Activated T-cell treated with anti-CD3 and anti-CD28 coated beads for 1 hour (primary cell): ENCODE data around the gene EEPD1.

Experiments used
- DNase-seq: peaks from one replicate; pipeline ENCODE4 v3.0.0-alpha.2; 2020; ENCODE audit warnings: low read depth

The EEPD1 gene

DNA sequence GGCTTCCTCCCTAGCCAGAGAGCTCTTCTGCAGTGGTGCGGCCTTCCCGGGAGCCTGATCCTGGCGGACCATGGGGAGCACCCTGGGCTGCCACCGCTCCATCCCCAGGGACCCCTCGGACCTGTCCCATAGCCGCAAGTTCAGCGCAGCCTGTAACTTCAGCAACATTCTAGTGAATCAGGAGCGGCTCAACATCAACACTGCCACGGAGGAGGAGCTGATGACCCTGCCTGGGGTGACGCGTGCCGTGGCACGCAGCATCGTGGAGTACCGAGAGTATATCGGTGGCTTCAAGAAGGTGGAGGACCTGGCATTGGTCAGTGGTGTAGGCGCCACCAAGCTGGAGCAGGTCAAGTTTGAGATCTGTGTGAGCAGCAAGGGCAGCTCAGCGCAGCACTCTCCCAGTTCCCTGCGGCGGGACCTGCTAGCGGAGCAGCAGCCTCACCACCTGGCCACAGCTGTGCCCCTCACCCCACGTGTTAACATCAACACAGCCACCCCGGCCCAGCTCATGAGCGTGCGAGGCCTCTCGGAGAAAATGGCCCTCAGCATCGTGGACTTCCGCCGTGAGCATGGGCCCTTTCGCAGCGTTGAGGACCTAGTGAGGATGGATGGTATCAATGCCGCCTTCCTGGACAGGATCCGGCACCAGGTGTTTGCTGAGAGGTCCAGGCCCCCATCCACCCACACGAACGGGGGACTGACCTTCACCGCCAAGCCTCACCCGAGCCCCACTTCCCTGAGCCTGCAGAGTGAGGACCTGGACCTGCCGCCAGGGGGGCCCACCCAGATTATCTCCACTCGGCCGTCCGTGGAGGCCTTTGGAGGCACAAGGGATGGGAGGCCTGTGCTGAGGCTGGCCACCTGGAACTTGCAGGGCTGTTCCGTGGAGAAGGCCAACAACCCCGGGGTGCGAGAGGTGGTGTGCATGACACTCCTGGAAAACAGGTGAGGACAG lies 1.5 kb downstream of the EEPD1 start:
- DNase-seq, result no peak

DNA sequence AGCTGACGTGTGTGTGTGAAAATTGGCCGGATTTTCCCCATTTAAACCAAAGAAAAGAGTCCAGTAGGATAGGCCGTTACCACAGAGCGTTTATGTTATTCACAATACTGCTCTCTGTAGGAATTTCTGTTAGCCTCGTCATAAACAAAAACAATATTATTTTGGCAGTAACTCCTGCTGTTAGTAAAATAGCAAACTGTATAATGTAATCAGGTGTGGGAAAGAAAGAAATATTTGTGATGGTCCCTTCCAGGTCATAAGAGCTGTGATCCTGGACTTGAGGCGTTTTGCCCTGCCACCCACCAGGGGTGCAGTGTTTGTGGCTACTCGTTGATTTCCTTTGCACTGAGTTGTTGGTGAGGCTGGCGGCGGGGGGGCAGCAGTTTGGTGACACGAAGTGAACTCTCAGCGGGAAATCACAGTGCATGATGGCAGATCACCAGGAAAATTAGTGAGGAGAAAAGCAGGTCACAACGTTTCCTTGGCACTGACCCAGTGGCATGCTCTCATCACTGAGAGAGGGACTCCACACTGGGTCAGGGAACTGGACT lies 2.8 kb downstream of the EEPD1 start:
- DNase-seq, result no peak

DNA sequence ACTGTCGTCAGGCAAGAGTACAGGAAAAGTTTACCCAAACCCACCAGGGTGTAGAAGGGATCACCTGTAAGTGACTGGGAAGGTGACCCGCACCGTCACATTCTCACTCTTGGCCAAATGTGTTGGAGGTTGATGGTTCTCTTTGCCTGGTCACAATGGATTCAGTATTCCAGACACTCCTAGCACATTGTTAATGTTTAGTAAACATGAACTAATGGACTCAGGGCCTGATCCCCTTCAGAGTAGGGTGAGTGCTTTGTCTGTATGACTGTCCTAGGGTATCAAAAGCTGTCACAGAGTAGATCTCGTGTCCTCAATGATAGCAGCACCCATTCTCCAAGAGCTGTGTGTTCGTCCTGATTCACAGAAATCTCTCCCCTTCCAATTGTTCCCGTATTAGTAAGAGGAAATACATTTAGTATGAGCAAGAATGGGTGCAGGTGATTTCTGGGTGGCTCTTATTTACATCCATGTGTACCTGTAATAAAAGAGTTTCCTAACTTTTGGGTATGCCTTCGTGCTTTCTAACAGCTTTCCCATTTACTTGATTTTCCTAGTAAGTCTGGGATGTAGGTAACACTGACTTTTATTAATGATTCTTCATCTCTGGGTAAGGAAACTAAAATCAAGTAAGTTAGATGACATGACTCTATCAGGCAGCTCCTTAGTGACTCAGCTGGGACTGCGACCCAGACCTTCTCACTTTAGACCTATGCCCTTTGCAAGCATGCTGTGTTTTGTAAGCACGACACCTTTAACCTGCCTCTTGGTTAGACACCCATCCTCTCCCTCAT lies 4.7 kb downstream of the EEPD1 start:
- no peak for DNase-seq

DNA sequence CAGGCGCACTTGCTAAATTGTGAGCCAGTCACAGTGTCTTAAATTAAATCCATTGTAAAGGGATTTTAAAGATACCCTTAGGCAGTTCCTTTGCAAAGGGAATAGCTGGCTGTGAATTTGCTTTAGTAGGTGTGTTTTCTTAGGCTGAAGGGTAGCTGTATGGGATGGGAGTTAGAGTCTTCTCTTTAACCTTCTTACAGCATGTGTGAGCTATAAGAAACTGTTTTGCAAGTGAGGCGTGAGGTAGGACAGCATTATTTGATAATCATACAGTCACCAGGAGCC lies 5.2 kb downstream of the EEPD1 start:
- DNase-seq, result no peak

DNA sequence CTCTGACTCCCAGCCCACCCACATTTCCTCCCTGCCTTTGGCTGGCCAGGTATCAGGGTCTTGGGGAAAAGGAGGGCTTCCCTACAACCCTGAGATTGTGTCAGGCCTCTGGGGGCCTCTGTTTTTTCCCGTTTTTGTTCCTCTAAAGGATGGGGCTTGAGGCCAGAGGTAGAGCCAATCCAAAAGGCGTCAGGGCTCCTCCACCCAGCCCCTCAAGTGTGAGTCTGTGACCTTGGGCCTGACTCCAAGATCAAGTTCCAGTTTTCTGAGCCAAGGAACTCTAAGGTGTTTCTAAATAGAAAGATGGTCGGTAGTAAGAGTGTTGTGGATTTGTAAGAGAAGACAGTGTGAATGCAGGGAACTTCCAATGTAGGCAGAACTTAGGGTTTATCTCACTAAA lies 6.6 kb downstream of the EEPD1 start:
- no peak for DNase-seq

DNA sequence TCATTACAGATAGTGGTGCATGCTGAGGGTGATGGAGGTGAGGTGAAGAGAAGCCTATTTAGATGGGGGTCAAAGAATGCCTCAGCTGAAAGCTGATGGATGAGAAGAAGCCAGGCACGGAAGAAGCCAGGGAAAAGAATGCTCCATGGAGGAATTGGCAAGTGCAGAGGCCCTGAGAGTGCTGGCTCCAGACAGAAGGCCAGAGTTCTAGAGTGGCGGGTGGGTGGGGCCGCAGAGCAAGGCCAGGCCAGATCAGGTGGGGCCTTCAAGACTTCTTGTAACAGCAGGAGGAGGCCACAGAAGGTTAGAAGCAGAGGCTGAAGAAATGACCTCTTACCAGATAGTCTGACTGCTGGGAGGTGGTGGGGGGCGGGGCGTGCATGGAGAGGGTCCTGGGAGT lies 7.3 kb downstream of the EEPD1 start:
- no peak for DNase-seq

DNA sequence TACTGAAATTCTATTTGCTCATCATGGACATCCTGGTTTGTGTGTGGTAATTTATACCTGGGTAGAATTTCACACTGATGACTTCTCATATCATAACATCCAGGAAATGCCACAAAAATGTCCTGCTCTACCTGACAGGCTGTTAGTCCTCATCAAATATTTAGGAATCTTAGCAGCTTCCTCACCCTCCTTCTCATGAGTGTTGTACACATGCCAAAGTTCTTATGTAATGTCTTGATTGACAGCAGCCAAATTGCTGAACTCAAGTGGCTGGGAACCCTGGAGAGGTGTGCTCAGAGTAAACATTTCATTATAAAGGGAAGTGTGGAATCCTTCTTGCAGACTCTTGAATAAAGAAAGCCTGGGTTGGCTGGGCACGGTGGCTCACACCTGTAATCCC lies 8.9 kb downstream of the EEPD1 start:
- DNase-seq, result no peak

DNA sequence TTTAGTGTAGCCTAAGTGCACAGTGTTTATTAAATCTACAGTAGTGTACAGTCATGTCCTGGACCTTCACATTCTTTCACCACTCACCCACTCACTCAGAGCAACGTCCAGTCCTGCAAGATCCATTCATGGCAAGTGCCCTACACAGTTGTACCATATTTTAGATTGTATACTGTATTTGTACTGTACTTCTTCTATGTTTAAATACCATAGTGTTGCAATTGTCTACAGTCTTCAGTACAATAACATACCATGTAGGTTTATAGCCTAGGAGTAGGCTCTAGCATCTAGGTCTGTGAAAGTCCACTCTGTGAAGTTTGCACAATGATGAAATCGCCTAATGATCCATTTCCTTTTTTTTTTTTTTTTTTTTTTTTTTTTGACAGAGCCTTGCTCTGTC lies 12.0 kb downstream of the EEPD1 start:
- DNase-seq, result no peak

DNA sequence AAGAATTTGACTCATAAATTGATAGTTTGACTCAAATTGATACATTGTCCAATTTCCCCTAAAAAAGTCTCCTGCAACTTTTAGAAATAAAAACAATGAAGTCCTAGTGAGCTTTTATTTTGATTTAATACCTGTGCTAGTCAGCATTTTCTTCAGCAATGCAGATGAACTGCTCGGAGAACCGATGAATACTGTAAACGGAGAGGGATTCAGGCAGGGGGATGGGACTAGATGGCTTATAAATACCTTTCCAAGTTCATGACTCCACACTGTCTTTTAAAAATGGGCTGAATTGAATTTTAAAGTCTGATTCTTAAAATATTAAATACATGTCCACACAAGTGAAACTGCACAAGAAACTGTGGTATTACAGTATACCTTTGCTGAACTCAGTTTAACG lies 12.7 kb downstream of the EEPD1 start:
- DNase-seq, result no peak

DNA sequence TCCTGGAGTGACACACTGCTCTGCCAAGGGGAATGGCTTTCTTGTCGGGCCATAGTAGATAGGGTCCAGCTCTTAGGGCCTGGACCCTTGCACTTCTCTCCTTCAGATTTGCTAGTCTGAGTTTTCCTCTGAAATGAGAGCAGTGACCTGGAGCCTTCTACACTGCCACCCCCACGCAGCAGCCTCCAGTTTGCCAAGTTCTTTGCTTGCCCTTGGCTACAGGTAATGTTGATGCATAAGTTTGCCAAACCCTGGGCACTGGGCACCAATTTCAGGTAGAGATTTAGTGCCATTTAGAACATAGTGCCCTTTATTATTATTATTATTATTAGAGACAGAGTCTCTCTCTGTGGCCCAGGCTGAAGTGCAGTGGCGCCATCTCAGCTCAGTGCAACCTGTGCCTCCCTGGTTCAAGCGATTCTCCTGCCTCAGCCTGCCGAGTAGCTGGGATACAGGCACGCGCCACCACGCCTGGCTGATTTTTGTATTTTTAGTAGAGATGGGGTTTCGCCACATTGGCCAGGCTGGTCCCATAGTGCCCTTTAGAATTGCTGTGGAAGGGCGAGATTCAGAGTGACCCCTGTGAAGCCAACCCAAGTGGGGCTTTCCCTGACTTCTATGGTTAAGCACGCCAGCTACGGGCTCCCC lies 14.5 kb downstream of the EEPD1 start:
- no peak for DNase-seq

DNA sequence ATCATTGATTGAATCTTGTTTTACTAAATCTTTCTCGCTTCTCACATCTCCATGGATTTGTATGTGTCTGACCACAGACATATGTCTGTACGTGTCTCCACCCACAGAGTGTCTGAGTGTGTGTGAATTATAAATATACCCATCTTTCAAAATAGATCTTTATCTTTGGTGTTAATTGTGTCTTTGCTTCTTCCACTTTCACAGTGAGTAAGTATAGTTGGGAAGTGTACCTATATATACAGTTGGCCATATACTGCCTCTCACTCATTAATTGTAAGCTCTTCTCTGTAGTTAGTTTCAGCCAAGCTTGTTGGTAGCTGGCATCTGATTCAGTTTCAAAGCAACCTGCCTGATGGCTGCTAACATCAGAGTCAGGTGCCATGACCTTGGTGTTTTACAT lies 18.4 kb downstream of the EEPD1 start:
- no peak for DNase-seq

DNA sequence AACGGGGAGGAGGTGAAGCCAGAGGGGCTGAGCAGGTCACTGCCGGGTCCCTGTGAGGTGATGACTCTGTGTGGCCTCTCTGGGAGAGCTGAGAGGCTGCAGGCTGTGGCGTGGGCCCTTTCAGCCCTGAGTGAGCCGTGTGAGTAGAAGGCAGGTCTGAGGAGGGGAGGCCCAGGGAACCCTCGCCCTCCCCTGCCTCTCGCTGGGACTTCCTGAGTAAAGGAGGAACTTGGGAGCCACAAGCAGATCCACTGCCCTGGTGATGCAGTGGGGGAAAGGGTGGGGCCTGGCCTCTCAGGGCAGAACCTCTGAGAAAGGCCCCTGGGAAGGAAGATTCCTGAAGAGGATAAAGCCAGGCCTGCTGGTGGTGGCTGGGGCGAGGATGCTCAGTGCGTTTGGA lies 22.8 kb downstream of the EEPD1 start:
- DNase-seq, result no peak

DNA sequence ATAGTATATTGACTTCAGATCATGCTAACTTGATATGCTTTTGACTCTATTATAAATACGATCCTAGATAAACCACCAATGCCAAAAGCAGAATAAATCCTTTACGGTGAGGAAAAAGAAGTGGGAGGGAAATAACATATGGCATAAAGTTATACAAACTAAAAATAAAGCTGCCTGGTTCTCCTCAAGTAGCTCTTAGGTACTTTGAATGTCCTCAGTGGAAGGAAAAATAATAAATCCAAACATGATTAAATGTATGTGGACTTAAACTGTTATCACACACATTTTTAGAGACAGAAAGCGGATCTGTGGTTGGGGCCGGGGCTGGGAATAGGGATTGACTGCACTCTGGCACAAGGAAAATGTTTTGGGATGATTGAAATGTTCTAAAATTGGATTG lies 23.6 kb downstream of the EEPD1 start:
- DNase-seq, result no peak

DNA sequence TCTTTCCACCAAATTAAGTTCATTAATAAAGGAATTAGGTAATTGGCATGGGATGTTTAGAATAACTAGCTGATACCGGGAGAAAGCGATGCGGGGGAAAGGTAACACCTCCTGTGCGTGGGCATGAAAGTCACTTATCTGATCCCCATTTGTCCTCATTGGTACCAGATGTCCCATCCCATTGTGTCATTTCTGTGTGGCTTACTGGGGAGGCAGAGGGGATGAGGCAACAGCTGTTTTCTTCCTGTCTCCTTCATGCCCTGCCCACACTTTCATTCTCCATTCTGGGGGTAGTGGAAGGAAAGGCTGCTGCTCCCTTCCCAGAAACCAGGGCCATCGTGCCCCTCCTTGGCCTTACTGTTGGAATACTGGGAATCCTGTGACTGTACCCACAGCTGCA lies 27.1 kb downstream of the EEPD1 start:
- no peak for DNase-seq

DNA sequence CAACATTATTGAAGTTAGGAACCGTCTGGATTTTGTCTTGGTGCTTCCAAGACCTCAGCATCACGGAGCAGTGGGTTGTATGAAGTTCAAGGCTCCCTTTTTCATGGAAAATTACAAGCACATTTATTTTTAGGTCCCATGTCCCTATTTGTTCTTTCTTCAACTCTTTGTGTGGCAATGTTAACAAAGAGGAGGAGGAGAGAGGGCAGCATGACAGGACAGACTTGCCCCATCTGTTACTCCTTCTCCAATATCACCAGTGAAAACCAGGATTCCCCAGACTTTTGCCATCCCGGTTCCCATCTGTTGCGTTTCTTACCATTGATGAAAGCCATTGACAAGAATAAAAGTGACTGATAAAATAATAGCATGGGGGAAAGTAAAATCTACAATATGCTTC lies 28.6 kb downstream of the EEPD1 start:
- DNase-seq, result no peak

DNA sequence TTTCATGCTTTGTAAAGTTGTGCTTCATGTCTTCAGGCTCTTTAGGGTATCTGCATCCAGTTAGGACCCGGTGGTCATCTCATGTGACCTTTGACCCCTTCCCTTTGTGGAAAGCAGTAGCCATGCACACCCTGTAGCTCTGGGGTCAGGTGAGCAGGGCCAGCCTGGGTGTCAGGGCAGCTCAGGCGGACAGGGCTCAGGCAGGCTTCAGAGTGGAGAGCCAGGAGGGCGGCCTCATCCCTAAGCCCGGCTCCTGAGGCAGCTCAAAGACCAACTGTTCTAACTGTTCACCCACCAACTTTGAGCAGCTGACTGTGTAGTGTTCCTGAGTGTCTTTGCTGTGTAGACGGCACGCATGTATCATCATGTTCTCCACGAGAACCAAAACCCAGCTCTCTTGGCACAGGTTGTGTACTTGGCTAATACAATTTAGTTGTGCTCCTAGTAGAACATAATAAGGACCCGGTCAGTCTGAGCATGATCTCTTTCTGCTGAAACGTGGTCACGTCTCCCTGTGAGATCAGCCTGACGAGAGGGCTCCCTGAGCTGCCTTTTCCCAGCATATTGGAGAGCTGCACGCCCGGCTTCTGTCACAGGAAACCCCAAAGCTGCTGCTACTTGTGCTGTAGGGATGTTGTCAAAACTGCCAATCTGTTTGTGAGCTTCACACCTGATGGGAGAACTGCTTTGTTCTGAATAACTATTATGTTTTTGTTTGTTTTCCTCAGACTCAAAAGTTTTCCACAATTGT lies 30.0 kb downstream of the EEPD1 start:
- no peak for DNase-seq

DNA sequence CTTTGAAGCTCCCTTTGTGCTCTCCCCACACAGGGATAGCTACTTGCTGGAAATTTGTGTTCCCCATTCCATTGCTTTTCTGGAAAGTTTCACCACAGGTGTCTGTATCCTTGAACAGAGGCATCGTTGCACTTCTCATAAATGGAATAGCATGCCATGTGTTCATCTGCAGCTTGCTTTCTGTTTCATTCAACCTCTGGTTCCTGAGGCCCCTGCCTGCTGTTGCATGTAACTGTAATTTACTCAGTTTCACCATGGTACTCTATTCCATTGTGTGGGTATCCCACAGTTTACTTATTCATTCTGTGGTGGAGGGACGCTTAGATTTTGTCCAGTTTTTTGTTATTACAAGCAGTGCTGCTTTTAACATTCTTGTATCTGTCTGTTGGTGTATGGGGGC lies 32.0 kb downstream of the EEPD1 start:
- DNase-seq, result no peak

DNA sequence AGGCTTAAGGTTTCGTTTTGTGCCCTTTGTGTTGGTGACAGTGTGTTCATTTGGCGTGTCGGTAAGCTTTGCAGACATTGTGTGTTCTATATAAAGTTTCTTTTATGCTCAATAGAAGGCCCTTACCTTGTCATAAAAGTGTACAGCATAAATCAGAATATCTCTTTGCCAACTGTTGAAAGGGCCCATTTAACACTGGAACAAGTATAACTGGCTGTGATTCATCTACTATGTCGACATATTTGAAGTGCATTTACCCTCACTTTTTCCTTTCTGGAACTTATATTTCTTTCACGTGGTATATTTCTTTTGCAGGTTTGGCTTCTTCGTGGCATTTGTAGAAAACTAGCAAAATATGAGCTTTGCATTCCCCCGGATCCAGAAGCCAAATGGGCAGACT lies 32.7 kb downstream of the EEPD1 start:
- no peak for DNase-seq

DNA sequence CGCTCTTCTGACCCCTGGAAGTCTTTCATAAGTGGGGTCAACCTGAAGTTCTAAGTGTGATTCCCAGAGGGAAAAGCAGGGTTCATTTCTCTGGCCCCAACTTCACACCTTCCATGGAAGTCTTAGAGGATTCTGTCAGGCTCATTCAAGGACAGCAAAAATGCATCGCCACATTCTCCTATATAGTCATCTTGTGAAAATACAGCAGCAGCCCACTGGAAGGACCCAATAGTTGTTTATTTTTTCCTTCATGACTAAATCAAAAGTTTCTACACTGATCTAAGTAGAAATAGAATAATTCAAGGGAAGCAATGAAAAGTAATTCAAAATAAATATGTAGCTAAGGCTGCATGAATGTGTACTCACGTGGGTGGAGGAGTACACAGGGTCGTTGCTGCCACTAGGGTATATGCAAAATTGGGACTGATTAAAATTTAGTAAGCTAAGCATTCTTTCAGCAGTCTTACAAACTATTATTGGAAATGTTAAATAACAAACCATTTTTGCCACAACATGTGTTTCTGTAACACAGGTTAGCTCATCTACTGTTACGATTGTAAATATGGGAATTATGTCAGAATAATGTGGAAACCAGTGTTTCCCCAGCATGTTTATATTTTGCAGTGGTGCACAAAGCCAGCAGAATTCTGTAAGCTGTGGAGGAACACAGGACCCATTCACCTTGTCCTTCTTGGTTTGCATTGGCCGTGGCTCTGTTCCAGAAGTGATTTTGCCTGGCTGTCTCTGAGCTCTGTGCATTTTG lies 33.5 kb downstream of the EEPD1 start:
- no peak for DNase-seq

DNA sequence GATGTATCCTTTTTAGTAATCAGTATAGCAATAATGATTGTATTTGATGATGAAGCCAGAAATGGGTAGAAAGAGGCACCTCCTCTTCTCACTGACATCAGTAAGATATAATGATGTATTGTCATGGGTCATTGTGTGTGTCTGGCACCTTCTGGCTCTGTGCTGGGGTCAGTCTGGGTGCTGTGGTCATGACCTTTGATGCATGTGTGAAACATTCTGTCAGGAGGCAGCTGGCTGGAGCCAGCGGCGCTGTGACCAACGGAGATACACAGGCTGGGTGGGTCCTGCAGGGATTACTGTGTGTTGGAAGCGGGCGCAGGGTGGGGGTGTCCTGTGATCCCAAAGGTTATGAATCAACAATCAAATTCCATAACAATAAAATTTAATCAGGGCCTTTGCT lies 35.2 kb downstream of the EEPD1 start:
- DNase-seq, result no peak

DNA sequence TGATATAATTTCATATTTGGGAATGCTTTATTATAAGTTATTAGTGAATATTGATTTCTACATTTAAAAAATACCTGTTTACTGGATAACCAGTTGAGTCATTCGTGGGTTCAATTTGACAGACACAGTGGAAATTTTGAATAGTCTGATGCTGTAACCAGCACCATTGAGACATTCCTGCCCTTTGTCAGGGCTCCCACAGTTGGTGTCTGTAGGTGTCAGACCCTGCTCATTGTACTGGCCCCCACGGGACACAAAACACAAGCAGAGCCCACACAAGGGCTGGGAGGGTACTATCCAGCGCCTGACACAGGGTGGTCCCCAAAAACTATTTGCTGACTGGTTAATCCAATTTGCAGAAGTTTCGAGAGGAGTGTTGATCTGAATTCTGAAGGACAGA lies 35.9 kb downstream of the EEPD1 start:
- no peak for DNase-seq
